Upper lobe of right lung (tissue), 1 donor: ENCODE results near the gene GRK3. TPM values are rescaled to one million over a fixed set of nuclear protein-coding genes. Genes with fewer than 3 reads are reported as not detected.

ENCODE experiments used
- ATAC-seq: fragments of 200-7000 bp; cut with Tn5 transposase; one replicate; pipeline ENCODE4 v1.9.1; 2020; ENCODE audit warnings: mild to moderate bottlenecking, moderate library complexity
- DNase-seq: peaks from one replicate; pipeline ENCODE4 v3.0.0-alpha.2; 2020
- H3K27ac ChIP-seq: fragments of 200-600 bp; one replicate; pipeline ENCODE4 v1.8.0; 2022
- H3K27me3 ChIP-seq: fragments of 200-600 bp; one replicate; pipeline ENCODE4 v1.8.0; 2022; ENCODE audit warnings: mild to moderate bottlenecking
- H3K36me3 ChIP-seq: fragments of 200-600 bp; one replicate; pipeline ENCODE4 v1.8.0; 2022
- H3K4me1 ChIP-seq: fragments of 200-600 bp; one replicate; pipeline ENCODE4 v1.8.0; 2022
- H3K4me3 ChIP-seq: fragments of 200-600 bp; one replicate; pipeline ENCODE4 v1.8.0; 2022; ENCODE audit warnings: mild to moderate bottlenecking
- H3K9me3 ChIP-seq: fragments of 200-600 bp; one replicate; pipeline ENCODE4 v1.8.0; 2022
- intact Hi-C: fragments of 100-400 bp; cut with DNase I; formaldehyde crosslinking; loops from one replicate; pipeline ENCODE4 v1.11.0; 2022
- total RNA-seq: library from RNA; stranded (reverse); fragmentation: NEBNext Ultra II Directional; extraction: Animal tissue kit (Norgen Biotek cat#: 25700); gene quantifications from one replicate; pipeline ENCODE4 v1.2.1, GENCODE V29; 2021
- TF ChIP-seq, protein P1 (sequence below): fragments of 200-600 bp; IDR thresholded peaks from one replicate; pipeline ENCODE4 v1.8.0; 2022; ENCODE audit warnings: antibody characterized with exemption
- donor health status: DM: no; HTN: yes; CAD: no; lungs with severe emphysema.

Gene GRK3
- total RNA-seq, 1 donor from 2014 or later: 26.0 TPM

DNA sequence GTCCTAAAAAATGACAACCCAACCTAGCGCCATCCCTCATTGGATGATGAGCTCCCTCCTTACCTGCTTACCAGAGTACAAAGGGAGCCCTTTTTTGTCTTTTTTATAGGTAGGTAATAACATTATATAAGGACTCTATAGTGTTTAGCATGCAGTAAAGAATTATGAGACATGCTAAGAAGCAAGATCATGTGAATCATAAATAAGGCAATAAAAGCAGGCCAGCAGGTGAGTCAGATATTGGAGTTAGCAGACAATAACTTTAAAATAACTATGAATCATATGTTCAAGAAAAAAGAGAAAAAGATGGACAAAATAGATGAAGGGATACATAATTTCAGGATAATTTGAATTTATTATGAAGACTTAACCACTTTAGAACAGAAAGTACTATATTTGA, 81.5 kb downstream of the GRK3 start:
- Histone ChIP-seq H3K4me1 (no peaks in the 10 kb centered on the region), H3K27ac (no peak overlapping the region), H3K9me3 (no peaks in the 10 kb centered on the region), H3K36me3 (no peaks in the 10 kb centered on the region), H3K27me3 (no peaks in the 10 kb centered on the region), H3K4me3 (no peak overlapping the region)
- TF ChIP-seq, protein P1, sequence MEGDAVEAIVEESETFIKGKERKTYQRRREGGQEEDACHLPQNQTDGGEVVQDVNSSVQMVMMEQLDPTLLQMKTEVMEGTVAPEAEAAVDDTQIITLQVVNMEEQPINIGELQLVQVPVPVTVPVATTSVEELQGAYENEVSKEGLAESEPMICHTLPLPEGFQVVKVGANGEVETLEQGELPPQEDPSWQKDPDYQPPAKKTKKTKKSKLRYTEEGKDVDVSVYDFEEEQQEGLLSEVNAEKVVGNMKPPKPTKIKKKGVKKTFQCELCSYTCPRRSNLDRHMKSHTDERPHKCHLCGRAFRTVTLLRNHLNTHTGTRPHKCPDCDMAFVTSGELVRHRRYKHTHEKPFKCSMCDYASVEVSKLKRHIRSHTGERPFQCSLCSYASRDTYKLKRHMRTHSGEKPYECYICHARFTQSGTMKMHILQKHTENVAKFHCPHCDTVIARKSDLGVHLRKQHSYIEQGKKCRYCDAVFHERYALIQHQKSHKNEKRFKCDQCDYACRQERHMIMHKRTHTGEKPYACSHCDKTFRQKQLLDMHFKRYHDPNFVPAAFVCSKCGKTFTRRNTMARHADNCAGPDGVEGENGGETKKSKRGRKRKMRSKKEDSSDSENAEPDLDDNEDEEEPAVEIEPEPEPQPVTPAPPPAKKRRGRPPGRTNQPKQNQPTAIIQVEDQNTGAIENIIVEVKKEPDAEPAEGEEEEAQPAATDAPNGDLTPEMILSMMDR: no peak
- intact Hi-C loops: no loop called here
- ATAC-seq (no peak), DNase-seq (no peak)

GRCh38 chr22:25650833-25651232, 86.4 kb downstream of the GRK3 start:
- TF ChIP-seq, protein P1: no peak
- no peak for ATAC-seq
- Histone ChIP-seq H3K4me3 (no peak overlapping the region), H3K4me1 (peaks cover 4% of the 10 kb centered on the region), H3K36me3 (no peaks in the 10 kb centered on the region), H3K27me3 (no peaks in the 10 kb centered on the region), H3K27ac (no peak overlapping the region), H3K9me3 (no peaks in the 10 kb centered on the region)
- no peak for DNase-seq
- intact Hi-C loops: no loop called here

- Histone ChIP-seq H3K4me1 (peaks cover 4% of the 10 kb centered on the region), H3K9me3 (no peaks in the 10 kb centered on the region), H3K27me3 (no peaks in the 10 kb centered on the region), H3K27ac (no peak overlapping the region), H3K36me3 (no peaks in the 10 kb centered on the region), H3K4me3 (no peak overlapping the region)
- ATAC-seq: no peak
- TF ChIP-seq, protein P1: no peak
- no peak for DNase-seq
- intact Hi-C loops: no loop called here
These were observed 87.0 kb downstream of the GRK3 start for GRCh38 chr22:25651332-25652085.

GRCh38 chr22:25654676-25655075, 90.2 kb downstream of the GRK3 start:
- Histone ChIP-seq H3K4me1 (peaks cover 4% of the 10 kb centered on the region), H3K4me3 (no peak overlapping the region), H3K27ac (no peak overlapping the region), H3K27me3 (no peaks in the 10 kb centered on the region), H3K9me3 (no peaks in the 10 kb centered on the region), H3K36me3 (no peaks in the 10 kb centered on the region)
- intact Hi-C loops: no loop called here
- TF ChIP-seq, protein P1: no peak
- DNase-seq: no peak
- ATAC-seq: no peak

GRCh38 chr22:25655371-25655935, 91.0 kb downstream of the GRK3 start:
- intact Hi-C loops: no loop called here

More at GRCh38 chr22:25655371-25655935, 91.0 kb downstream of the GRK3 start:
- no peaks in the 10 kb centered on the region for H3K9me3 ChIP-seq
- no peaks in the 10 kb centered on the region for H3K36me3 ChIP-seq
- DNase-seq: no peak
- ATAC-seq: no peak
- no peaks in the 10 kb centered on the region for H3K27me3 ChIP-seq
- peaks cover 4% of the 10 kb centered on the region for H3K4me1 ChIP-seq
- no peak overlapping the region for H3K4me3 ChIP-seq
- H3K27ac ChIP-seq: no peak overlapping the region
- TF ChIP-seq, protein P1: no peak
